ENCODE measurements around the gene C2orf42.
"Not testable (repeated sequence)": the region's sequence is repeated elsewhere in the genome, so short reads cannot be mapped to it uniquely, and the experiment has no call there.

Gene C2orf42

GRCh38 chr2:70190418-70191243 is at the start of gene C2orf42:
C2orf42 (minus strand) TSS chr2:70191019; CDS start chr2:70181985, 9,034 bp downstream.
- DNase-seq = peak; percentile 90

- DNase-seq = no peak
Observed at GRCh38 chr2:70240599-70240998, 49.8 kb upstream of the C2orf42 start.

GRCh38 chr2:70233926-70234325 is 43.1 kb upstream of the C2orf42 start:
- no peak for DNase-seq

GRCh38 chr2:70226781-70227180 is 36.0 kb upstream of the C2orf42 start:
- no peak for DNase-seq

- DNase-seq = not testable (repeated sequence)
Observed at GRCh38 chr2:70223305-70223704, 32.5 kb upstream of the C2orf42 start.

GRCh38 chr2:70214953-70215549 is 24.2 kb upstream of the C2orf42 start:
- no peak for DNase-seq

- DNase-seq = no peak
Observed at GRCh38 chr2:70214365-70214764, 23.5 kb upstream of the C2orf42 start.

GRCh38 chr2:70212298-70212932 is 21.6 kb upstream of the C2orf42 start:
- DNase-seq = no peak

- DNase-seq = no peak
Observed at GRCh38 chr2:70211595-70211994, 20.8 kb upstream of the C2orf42 start.

GRCh38 chr2:70204452-70204851 is 13.6 kb upstream of the C2orf42 start:
- no peak for DNase-seq

GRCh38 chr2:70203086-70203485 is 12.3 kb upstream of the C2orf42 start:
- no peak for DNase-seq

- DNase-seq = no peak
Observed at GRCh38 chr2:70202236-70202806, 11.5 kb upstream of the C2orf42 start.

- no peak for DNase-seq
Observed at GRCh38 chr2:70201831-70202230, 11.0 kb upstream of the C2orf42 start.

GRCh38 chr2:70201225-70201768 is 10.5 kb upstream of the C2orf42 start:
- DNase-seq = no peak

GRCh38 chr2:70199320-70199864 is 8.6 kb upstream of the C2orf42 start:
- no peak for DNase-seq

- no peak for DNase-seq
Observed at GRCh38 chr2:70192516-70192915, 1.7 kb upstream of the C2orf42 start.

- no peak for DNase-seq
Observed at GRCh38 chr2:70191244-70191735, 471 bp upstream of the C2orf42 start.

GRCh38 chr2:70188460-70188859 is 2.4 kb downstream of the C2orf42 start:
- no peak for DNase-seq

GRCh38 chr2:70187170-70187569 is 3.6 kb downstream of the C2orf42 start:
- not testable (repeated sequence) for DNase-seq

- no peak for DNase-seq
Observed at GRCh38 chr2:70182689-70183088, 8.1 kb downstream of the C2orf42 start.

GRCh38 chr2:70181363-70181956 is 9.4 kb downstream of the C2orf42 start:
- no peak for DNase-seq

- DNase-seq = no peak
Observed at GRCh38 chr2:70173520-70173919, 17.3 kb downstream of the C2orf42 start.
